OCI-LY7 (cell line): ENCODE results near the gene MAT1A. TPM values are rescaled to one million over a fixed set of nuclear protein-coding genes. Genes with fewer than 3 reads are reported as not detected.

Experiments
- BruUV-seq: library from RNA; stranded (reverse); fragments of 400-500 nt; replicated peaks from 2 replicates; lab custom pipeline; 2021; lab: Mats Ljungman, UMichigan
- CTCF ChIA-PET: fragments of 300-600 bp; sonication (Branson Sonifier 250); formaldehyde crosslinking; loops from one replicate; lab custom pipeline; 2022; ENCODE audit warnings: antibody characterized with exemption; ENCODE audit not compliant: unreplicated experiment; lab: Charles Lee
- POLR2A ChIA-PET: fragments of 300-600 bp; sonication (Branson Sonifier 250); formaldehyde crosslinking; loops from one replicate; lab custom pipeline; 2022; ENCODE audit warnings: antibody characterized with exemption; lab: Charles Lee
- DNase-seq: peaks from one replicate; pipeline ENCODE4 v3.0.0-alpha.2; 2015; ENCODE audit warnings: low spot score
- H2AFZ ChIP-seq: fragments of 200-600 bp; sonication (generic), shearing (Covaris generic); 2 replicates; pipeline ENCODE4 v1.6.1; 2014; ENCODE audit warnings: mild to moderate bottlenecking, antibody characterized with exemption, low read length, moderate library complexity
- H3K27ac ChIP-seq: fragments of 200-600 bp; sonication (generic); 2 replicates; pipeline ENCODE4 v1.5.1; 2014; ENCODE audit warnings: mixed run types, low read depth, mild to moderate bottlenecking, moderate library complexity, low read length, inconsistent platforms; ENCODE audit not compliant: poor library complexity, severe bottlenecking
- H3K36me3 ChIP-seq: fragments of 200-600 bp; sonication (generic); 2 replicates; pipeline ENCODE4 v1.6.1; 2014; ENCODE audit warnings: mild to moderate bottlenecking, antibody characterized with exemption, low read length, moderate library complexity, mixed read lengths; ENCODE audit not compliant: insufficient read depth
- H3K4me1 ChIP-seq: fragments of 200-600 bp; sonication (generic); 2 replicates; pipeline ENCODE4 v1.5.1; 2014; ENCODE audit warnings: mild to moderate bottlenecking, low read length; ENCODE audit not compliant: insufficient read depth, poor library complexity, severe bottlenecking
- H3K4me2 ChIP-seq: fragments of 200-600 bp; sonication (generic); 2 replicates; pipeline ENCODE4 v1.6.1; 2014; ENCODE audit warnings: mild to moderate bottlenecking, low read length
- H3K4me3 ChIP-seq: fragments of 200-600 bp; sonication (generic); 2 replicates; pipeline ENCODE4 v1.5.1; 2014; ENCODE audit warnings: mild to moderate bottlenecking, low read depth, low read length; ENCODE audit not compliant: poor library complexity, severe bottlenecking
- H3K79me2 ChIP-seq: fragments of 200-600 bp; sonication (generic); 2 replicates; pipeline ENCODE4 v1.6.1; 2016; ENCODE audit warnings: low read depth, mild to moderate bottlenecking, low read length, moderate library complexity, mixed read lengths; ENCODE audit not compliant: insufficient read depth
- H3K9me2 ChIP-seq: fragments of 200-600 bp; sonication (generic); 2 replicates; pipeline ENCODE4 v1.6.1; 2016; ENCODE audit warnings: mild to moderate bottlenecking, low read length, mixed read lengths; ENCODE audit not compliant: insufficient read depth
- H3K9me3 ChIP-seq: fragments of 200-600 bp; sonication (generic); 2 replicates; pipeline ENCODE4 v1.6.1; 2014; ENCODE audit warnings: mild to moderate bottlenecking, mixed run types, low read length, mixed read lengths
- H4K20me1 ChIP-seq: fragments of 200-600 bp; sonication (generic); 2 replicates; pipeline ENCODE4 v1.6.1; 2014; ENCODE audit warnings: mild to moderate bottlenecking, antibody characterized with exemption, low read length, moderate library complexity, mixed read lengths; ENCODE audit not compliant: insufficient read depth
- EZH2phosphoT487 ChIP-seq: fragments of 200-600 bp; sonication (generic); IDR thresholded peaks from 2 replicates; pipeline ENCODE4 v1.6.1; 2018; ENCODE audit warnings: low read depth, borderline replicate concordance, mild to moderate bottlenecking, mixed run types, antibody characterized with exemption, low read length, moderate library complexity, mixed read lengths
- intact Hi-C: fragments of 100-400 bp; cut with micrococcal nuclease; formaldehyde crosslinking; loops from one replicate; pipeline ENCODE4 v1.10.0; 2022; ENCODE audit not compliant: unreplicated experiment
- total RNA-seq, 2 experiments: library from RNA; depleted of rRNA in 1 of 2; stranded (reverse); fragments of >200 nt in 1 of 2; shearing (Covaris generic) in 1 of 2; gene quantifications; 2 replicates each; pipeline ENCODE4 v1.2.3, GENCODE V29; 2014 to 2022
- TF ChIP-seq, protein P1 (sequence below): fragments of 200-600 bp; sonication (generic); conservative IDR thresholded peaks from 2 replicates; pipeline ENCODE4 v1.5.1; 2014; ENCODE audit warnings: mild to moderate bottlenecking, antibody characterized with exemption, low read length, moderate library complexity, mixed read lengths

Gene MAT1A
- total RNA-seq, 2 experiments from 2014 or later: not detected

GRCh38 chr10:80280071-80280800, 9.2 kb downstream of the MAT1A start:
- no peaks in the 10 kb centered on the region for H3K9me2 ChIP-seq
- H3K4me1 ChIP-seq: no peaks in the 10 kb centered on the region
- intact Hi-C loops: no loop called here
- DNase-seq: no peak
- TF ChIP-seq, protein P1, sequence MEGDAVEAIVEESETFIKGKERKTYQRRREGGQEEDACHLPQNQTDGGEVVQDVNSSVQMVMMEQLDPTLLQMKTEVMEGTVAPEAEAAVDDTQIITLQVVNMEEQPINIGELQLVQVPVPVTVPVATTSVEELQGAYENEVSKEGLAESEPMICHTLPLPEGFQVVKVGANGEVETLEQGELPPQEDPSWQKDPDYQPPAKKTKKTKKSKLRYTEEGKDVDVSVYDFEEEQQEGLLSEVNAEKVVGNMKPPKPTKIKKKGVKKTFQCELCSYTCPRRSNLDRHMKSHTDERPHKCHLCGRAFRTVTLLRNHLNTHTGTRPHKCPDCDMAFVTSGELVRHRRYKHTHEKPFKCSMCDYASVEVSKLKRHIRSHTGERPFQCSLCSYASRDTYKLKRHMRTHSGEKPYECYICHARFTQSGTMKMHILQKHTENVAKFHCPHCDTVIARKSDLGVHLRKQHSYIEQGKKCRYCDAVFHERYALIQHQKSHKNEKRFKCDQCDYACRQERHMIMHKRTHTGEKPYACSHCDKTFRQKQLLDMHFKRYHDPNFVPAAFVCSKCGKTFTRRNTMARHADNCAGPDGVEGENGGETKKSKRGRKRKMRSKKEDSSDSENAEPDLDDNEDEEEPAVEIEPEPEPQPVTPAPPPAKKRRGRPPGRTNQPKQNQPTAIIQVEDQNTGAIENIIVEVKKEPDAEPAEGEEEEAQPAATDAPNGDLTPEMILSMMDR: no peak
- TF ChIP-seq EZH2phosphoT487: no peak
- H2AFZ ChIP-seq: no peak overlapping the region
- H3K27ac ChIP-seq: no peak overlapping the region
- H3K4me3 ChIP-seq: no peak overlapping the region
- no peaks in the 10 kb centered on the region for H3K9me3 ChIP-seq
- H4K20me1 ChIP-seq: no peaks in the 10 kb centered on the region
- no peak overlapping the region for H3K4me2 ChIP-seq
- H3K36me3 ChIP-seq: no peaks in the 10 kb centered on the region
- H3K79me2 ChIP-seq: no peaks in the 10 kb centered on the region
- ChIA-PET POLR2A (no interaction called here), CTCF (no interaction called here)
- no TSS peak for BruUV-seq

GRCh38 chr10:80279146-80279545, 10.3 kb downstream of the MAT1A start:
- Histone ChIP-seq H3K79me2 (no peaks in the 10 kb centered on the region), H3K27ac (no peak overlapping the region), H3K9me2 (no peaks in the 10 kb centered on the region), H3K4me1 (no peaks in the 10 kb centered on the region), H3K4me2 (no peak overlapping the region), H3K4me3 (no peak overlapping the region), H3K9me3 (no peaks in the 10 kb centered on the region), H4K20me1 (no peaks in the 10 kb centered on the region), H2AFZ (no peak overlapping the region), H3K36me3 (no peaks in the 10 kb centered on the region)
- no peak for DNase-seq
- TF ChIP-seq, protein P1: no peak
- no peak for TF ChIP-seq EZH2phosphoT487
- ChIA-PET POLR2A (no interaction called here), CTCF (no interaction called here)
- intact Hi-C loops: no loop called here
- no TSS peak for BruUV-seq

DNA sequence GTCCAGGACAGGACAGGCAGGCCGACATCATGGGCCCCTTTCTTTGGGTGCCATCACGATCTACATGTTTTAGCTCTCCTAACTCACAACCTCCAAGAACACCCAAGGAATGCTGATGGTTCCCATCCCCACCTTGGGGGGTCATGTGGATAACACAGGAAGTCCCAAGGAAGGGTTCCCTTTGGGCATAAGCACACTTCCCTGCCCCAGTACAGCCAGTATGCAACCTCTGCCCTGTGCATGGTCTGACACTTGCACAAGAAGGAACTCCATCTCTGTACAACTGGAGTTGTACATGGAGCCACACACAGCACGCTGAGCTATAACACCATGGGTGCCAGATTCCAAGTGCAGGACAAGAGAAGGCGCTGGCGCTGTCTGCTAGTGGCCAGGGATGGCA, 11.0 kb downstream of the MAT1A start:
- no peaks in the 10 kb centered on the region for H3K9me2 ChIP-seq
- POLR2A ChIA-PET: no interaction called here
- H3K27ac ChIP-seq: no peak overlapping the region
- no peaks in the 10 kb centered on the region for H3K79me2 ChIP-seq
- H4K20me1 ChIP-seq: no peaks in the 10 kb centered on the region
- H3K4me1 ChIP-seq: no peaks in the 10 kb centered on the region
- no peak overlapping the region for H2AFZ ChIP-seq
- intact Hi-C loops: no loop called here
- H3K9me3 ChIP-seq: no peaks in the 10 kb centered on the region
- no peak overlapping the region for H3K4me3 ChIP-seq
- no TSS peak for BruUV-seq
- no peaks in the 10 kb centered on the region for H3K36me3 ChIP-seq
- CTCF ChIA-PET: no interaction called here
- H3K4me2 ChIP-seq: no peak overlapping the region
- no peak for TF ChIP-seq EZH2phosphoT487
- TF ChIP-seq, protein P1: no peak
- no peak for DNase-seq
